HG02852 (cell line): Measurements from ENCODE around the gene HOXD4.

Experiments used
- ATAC-seq: cut with Tn5 transposase; IDR thresholded peaks from one replicate; pipeline ENCODE4 v1.9.1; 2021; ENCODE audit warnings: mild to moderate bottlenecking, moderate library complexity; ENCODE audit not compliant: unreplicated experiment

Gene HOXD4

GRCh38 chr2:176151442-176152287 is at the start of gene HOXD4:
TSS of gene HOXD4 (plus strand) at chr2:176151550. CDS start at chr2:176151634, 84 bp downstream.
- ATAC-seq: no peak

- ATAC-seq: no peak
Measured at GRCh38 chr2:176101842-176102241, 49.5 kb upstream of the HOXD4 start.

GRCh38 chr2:176102309-176102866 is 49.0 kb upstream of the HOXD4 start:
- ATAC-seq: no peak

GRCh38 chr2:176103194-176103593 is 48.2 kb upstream of the HOXD4 start:
- no peak for ATAC-seq

- ATAC-seq: no peak
Measured at GRCh38 chr2:176103742-176104315, 47.5 kb upstream of the HOXD4 start.

GRCh38 chr2:176104316-176105077 is 46.9 kb upstream of the HOXD4 start:
- no peak for ATAC-seq

GRCh38 chr2:176105078-176105729 is 46.1 kb upstream of the HOXD4 start:
- ATAC-seq: no peak

- no peak for ATAC-seq
Measured at GRCh38 chr2:176105730-176106580, 45.4 kb upstream of the HOXD4 start.

- ATAC-seq: no peak
Measured at GRCh38 chr2:176106581-176107539, 44.5 kb upstream of the HOXD4 start, which contains the start of gene HOXD11. TSS of gene HOXD11 (plus strand) at chr2:176107280. CDS start at chr2:176107356, 76 bp downstream.

- ATAC-seq: no peak
Measured at GRCh38 chr2:176107731-176108181, 43.6 kb upstream of the HOXD4 start.

GRCh38 chr2:176109192-176109901 is 42.0 kb upstream of the HOXD4 start:
- no peak for ATAC-seq

- no peak for ATAC-seq
Measured at GRCh38 chr2:176109946-176110345, 41.4 kb upstream of the HOXD4 start.

- no peak for ATAC-seq
Measured at GRCh38 chr2:176110415-176111308, 40.7 kb upstream of the HOXD4 start.

- no peak for ATAC-seq
Measured at GRCh38 chr2:176111309-176111663, 40.1 kb upstream of the HOXD4 start.

- no peak for ATAC-seq
Measured at GRCh38 chr2:176111846-176112374, 39.4 kb upstream of the HOXD4 start.

GRCh38 chr2:176112375-176113302 is 38.7 kb upstream of the HOXD4 start:
- ATAC-seq: no peak
